Epithelial cell of esophagus (primary cell): Measurements from ENCODE around the gene GGA2.

ENCODE experiments used
- DNase-seq: peaks from one replicate; pipeline ENCODE4 v3.0.0; 2010; ENCODE audit warnings: low read depth
- H3K4me3 ChIP-seq: 2 replicates; pipeline ENCODE4 v1.5.1; 2011; ENCODE audit warnings: mild to moderate bottlenecking, low read length, control low read depth
- TF ChIP-seq, protein P1 (sequence below): IDR thresholded peaks from 2 replicates; pipeline ENCODE4 v1.5.1; 2011; ENCODE audit warnings: low read depth, mild to moderate bottlenecking, low read length, control low read depth, inconsistent platforms; ENCODE audit not compliant: insufficient read depth; ENCODE audit errors: missing control alignments

Gene GGA2

DNA sequence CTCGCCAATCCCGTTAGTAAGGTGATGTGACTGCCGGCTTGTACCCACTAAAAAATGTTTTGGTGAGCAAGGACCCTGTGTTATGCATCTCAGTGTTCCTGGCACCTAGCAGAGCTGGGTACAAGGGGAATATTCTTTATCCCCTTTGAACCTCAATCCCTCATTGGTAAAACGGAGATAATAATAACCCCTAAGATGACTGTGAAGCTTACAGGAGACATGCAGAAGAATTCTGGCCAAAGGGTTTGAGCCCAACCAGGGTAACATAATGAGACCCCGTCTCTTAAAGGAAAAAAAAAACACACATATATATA lies 896 bp downstream of the GGA2 start:
- DNase-seq, result no peak
- H3K4me3 ChIP-seq, result peak overlapping the region; percentile 77
- TF ChIP-seq, protein P1, sequence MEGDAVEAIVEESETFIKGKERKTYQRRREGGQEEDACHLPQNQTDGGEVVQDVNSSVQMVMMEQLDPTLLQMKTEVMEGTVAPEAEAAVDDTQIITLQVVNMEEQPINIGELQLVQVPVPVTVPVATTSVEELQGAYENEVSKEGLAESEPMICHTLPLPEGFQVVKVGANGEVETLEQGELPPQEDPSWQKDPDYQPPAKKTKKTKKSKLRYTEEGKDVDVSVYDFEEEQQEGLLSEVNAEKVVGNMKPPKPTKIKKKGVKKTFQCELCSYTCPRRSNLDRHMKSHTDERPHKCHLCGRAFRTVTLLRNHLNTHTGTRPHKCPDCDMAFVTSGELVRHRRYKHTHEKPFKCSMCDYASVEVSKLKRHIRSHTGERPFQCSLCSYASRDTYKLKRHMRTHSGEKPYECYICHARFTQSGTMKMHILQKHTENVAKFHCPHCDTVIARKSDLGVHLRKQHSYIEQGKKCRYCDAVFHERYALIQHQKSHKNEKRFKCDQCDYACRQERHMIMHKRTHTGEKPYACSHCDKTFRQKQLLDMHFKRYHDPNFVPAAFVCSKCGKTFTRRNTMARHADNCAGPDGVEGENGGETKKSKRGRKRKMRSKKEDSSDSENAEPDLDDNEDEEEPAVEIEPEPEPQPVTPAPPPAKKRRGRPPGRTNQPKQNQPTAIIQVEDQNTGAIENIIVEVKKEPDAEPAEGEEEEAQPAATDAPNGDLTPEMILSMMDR, result no peak

DNA sequence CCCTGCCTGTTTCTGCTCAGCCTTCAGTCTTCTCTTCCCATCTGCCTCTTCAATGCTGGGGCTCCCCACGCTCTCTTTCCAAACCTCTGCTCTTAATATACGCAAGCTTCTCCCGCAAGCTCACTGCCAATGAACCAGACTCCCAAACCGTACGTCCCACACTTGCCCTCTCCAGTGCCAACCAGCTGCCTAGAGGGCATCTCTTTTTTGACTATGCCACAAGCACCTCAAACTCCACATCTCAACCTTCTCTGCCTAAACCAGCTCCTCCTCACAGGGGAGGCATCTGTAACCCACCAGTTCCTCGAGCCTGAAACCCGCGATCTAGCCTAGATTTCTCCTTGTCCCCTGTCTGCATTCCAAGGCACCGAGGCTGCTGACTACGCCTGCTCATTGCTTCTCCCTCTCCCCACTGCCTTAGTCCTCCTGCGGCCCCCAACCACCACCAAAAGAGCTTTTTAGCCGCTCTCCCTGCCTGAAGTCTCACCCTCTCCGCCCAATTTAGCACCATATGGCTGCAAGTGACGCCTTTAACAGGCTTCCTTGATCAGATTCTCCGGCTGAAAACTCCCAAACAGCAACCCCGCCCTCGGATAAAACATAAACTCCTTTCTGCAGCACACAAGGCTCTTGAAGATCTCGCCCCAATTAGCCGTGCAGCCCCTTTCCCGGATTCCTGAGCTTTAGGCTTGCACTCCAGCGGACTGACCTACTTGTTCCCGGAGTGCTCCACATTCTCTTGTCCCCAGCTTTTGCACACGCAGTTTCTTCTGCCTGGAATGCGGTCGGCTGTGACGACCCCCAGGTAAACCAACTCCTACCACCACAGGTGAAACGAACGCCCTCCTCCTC lies 1.5 kb downstream of the GGA2 start:
- H3K4me3 ChIP-seq, result peak overlapping the region; percentile 77
- DNase-seq, result no peak
- TF ChIP-seq, protein P1, result no peak

DNA sequence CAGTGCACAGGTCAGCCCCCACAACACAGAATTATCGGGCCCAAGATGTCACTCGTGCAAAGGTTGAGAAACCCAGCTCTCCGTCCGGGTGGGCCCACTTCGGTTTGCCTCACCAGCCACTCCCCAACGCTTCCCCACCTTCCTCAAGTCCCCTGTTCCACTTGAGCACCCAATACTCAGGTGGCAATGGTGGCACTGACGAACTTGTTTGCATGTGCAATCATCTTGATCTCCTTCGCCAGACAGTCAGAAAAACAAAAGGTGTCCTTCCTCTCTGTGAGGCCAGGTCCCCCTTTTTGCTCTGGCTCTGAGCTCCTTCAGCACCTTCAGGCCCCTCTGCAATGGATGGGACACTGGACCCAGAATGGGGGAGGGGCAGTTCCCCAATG lies 3.7 kb downstream of the GGA2 start:
- TF ChIP-seq, protein P1, result no peak
- H3K4me3 ChIP-seq, result no peak overlapping the region
- no peak for DNase-seq

GRCh38 chr16:23505671-23506605 lies 4.4 kb downstream of the GGA2 start:
- TF ChIP-seq, protein P1, result no peak
- H3K4me3 ChIP-seq, result no peak overlapping the region
- DNase-seq, result no peak

GRCh38 chr16:23505180-23505665 lies 5.1 kb downstream of the GGA2 start:
- no peak for DNase-seq
- no peak overlapping the region for H3K4me3 ChIP-seq
- TF ChIP-seq, protein P1, result no peak

DNA sequence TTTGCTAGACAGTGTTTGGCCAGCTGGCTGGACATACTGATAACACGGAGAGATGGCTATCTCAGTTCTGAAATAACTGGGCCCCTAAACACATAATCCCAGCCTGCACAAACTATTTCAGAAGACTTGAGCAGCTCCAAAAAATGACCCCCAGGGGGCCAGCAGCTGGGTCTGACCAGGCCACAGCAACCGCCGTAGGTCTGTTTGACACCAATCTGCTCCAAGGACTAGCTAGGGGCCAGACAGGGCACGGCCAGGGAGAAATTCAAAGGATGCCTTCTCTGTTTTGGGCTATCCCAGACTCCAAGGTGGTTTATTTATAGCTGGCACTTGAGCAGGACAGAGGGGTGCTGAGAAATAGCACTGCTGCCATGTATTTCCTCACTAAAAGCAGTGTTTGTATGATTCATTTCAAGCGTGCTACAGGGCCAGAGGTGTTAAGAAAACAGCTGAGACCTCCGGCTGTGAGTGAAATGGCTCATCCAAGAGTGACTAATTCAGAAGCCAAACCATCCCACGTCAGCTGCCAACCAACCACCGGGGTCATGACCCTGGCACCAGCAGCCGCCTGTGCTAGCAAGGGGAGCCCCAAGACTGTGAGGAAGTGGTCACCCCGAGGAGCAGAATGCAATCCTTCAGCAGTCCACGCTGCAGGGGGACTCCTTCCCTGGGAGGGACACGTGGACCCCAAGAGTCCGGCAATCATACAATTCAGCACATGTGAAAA lies 5.7 kb downstream of the GGA2 start:
- peak; percentile 96 for DNase-seq
- no peak overlapping the region for H3K4me3 ChIP-seq
- TF ChIP-seq, protein P1, result no peak
